Keratinocyte (primary cell): ENCODE data around the gene MUS81. TPM values are rescaled to one million over a fixed set of nuclear protein-coding genes. Genes with fewer than 3 reads are reported as not detected.
A peak's percentile ranks its signal among the peaks of the same experiment; 100 is the strongest.

ENCODE experiments used
- DNase-seq: peaks from one replicate; pipeline ENCODE4 v3.0.0-alpha.2; 2011; ENCODE audit warnings: low read depth, missing footprints, low spot score
- FAIRE-seq: peaks from 2 replicates; lab custom pipeline; 2011; peaks lifted over from hg19 to GRCh38; lab: Jason Lieb, UNC
- H2AFZ ChIP-seq: 2 replicates; pipeline ENCODE4 v1.6.0; 2012; ENCODE audit warnings: low read length, control low read depth, inconsistent platforms; ENCODE audit not compliant: control insufficient read depth
- H3K27ac ChIP-seq: 2 replicates; pipeline ENCODE4 v1.5.1; 2011; ENCODE audit warnings: low read length; ENCODE audit not compliant: control insufficient read depth, insufficient read depth
- H3K27me3 ChIP-seq: 3 replicates; pipeline ENCODE4 v1.6.0; 2011; ENCODE audit warnings: low read length; ENCODE audit not compliant: control insufficient read depth, insufficient read depth; ENCODE audit errors: extremely low read depth
- H3K36me3 ChIP-seq, 2 experiments: 2 replicates in 1 of 2; 3 replicates in 1 of 2; pipeline ENCODE4 v1.5.1; 2011; ENCODE audit warnings: low read length in 2 of 2, mild to moderate bottlenecking in 1 of 2; ENCODE audit not compliant: control insufficient read depth in 2 of 2, insufficient read depth in 2 of 2; ENCODE audit errors: extremely low read depth in 1 of 2
- H3K4me1 ChIP-seq: 3 replicates; pipeline ENCODE4 v1.5.1; 2011; ENCODE audit warnings: low read length; ENCODE audit not compliant: control insufficient read depth, insufficient read depth; ENCODE audit errors: extremely low read depth
- H3K4me2 ChIP-seq: 3 replicates; pipeline ENCODE4 v1.6.0; 2011; ENCODE audit warnings: low read depth, low read length; ENCODE audit not compliant: control insufficient read depth, insufficient read depth; ENCODE audit errors: extremely low read depth
- H3K4me3 ChIP-seq, 3 experiments: fragments of 200-600 bp in 1 of 3; sonication (generic) in 1 of 3; 2 replicates in 2 of 3; 3 replicates in 1 of 3; pipeline ENCODE4 v1.5.1; 2011 to 2016; ENCODE audit warnings: low read length in 3 of 3, mild to moderate bottlenecking in 3 of 3, control low read depth in 2 of 3, inconsistent platforms in 1 of 3, low read depth in 1 of 3, mixed read lengths in 1 of 3, mixed run types in 1 of 3, moderate library complexity in 1 of 3; ENCODE audit not compliant: control insufficient read depth in 2 of 3, insufficient read depth in 2 of 3; ENCODE audit errors: extremely low read depth in 1 of 3
- H3K79me2 ChIP-seq: 2 replicates; pipeline ENCODE4 v1.6.0; 2012; ENCODE audit warnings: low read length; ENCODE audit not compliant: control insufficient read depth, insufficient read depth
- H3K9ac ChIP-seq: 3 replicates; pipeline ENCODE4 v1.6.0; 2011; ENCODE audit warnings: low read length; ENCODE audit not compliant: control insufficient read depth, insufficient read depth; ENCODE audit errors: extremely low read depth
- H3K9me1 ChIP-seq: 3 replicates; pipeline ENCODE4 v1.6.0; 2011; ENCODE audit warnings: low read length; ENCODE audit not compliant: control insufficient read depth, insufficient read depth; ENCODE audit errors: extremely low read depth
- H3K9me3 ChIP-seq: 2 replicates; pipeline ENCODE4 v1.5.1; 2012; ENCODE audit warnings: low read depth, low read length; ENCODE audit not compliant: control insufficient read depth
- H4K20me1 ChIP-seq: 3 replicates; pipeline ENCODE4 v1.6.0; 2011; ENCODE audit warnings: low read length; ENCODE audit not compliant: control insufficient read depth, insufficient read depth; ENCODE audit errors: extremely low read depth
- EZH2 ChIP-seq: IDR thresholded peaks from one replicate; pipeline ENCODE4 v1.6.1; 2012; ENCODE audit warnings: inconsistent platforms, mild to moderate bottlenecking, low read length, moderate library complexity
- dilution Hi-C: fragments of 300-500 bp; cut with MboI; formaldehyde crosslinking; loops from one replicate; pipeline ENCODE4 v1.7.0; 2020; ENCODE audit warnings: low sequenced_read_pairs; ENCODE audit not compliant: extremely low pct_ligation_motif_present
- polyA plus RNA-seq, 5 experiments: library from polyadenylated mRNA; depleted of rRNA in 3 of 5; stranded (reverse) in 3 of 5; stranded (forward) in 1 of 5; unstranded in 1 of 5; fragments of >200 nt; gene quantifications; 1 replicate in 1 of 5; 2 replicates in 3 of 5; 3 replicates in 1 of 5; pipeline versions ENCODE4 v1.2.1 to v1.2.3, GENCODE V29; 2011 to 2012; ENCODE audit warnings: missing spikeins in 2 of 5, low read depth in 1 of 5, low replicate concordance in 1 of 5
- TF ChIP-seq, protein P1 (sequence below), 3 experiments: IDR thresholded peaks in 1 of 3; conservative IDR thresholded peaks in 1 of 3; optimal IDR thresholded peaks in 1 of 3; 2 replicates in 2 of 3; 3 replicates in 1 of 3; pipeline versions ENCODE3 to v1.5.1; 2011; ENCODE audit warnings: low read length in 3 of 3, mild to moderate bottlenecking in 3 of 3, moderate library complexity in 2 of 3, control low read depth in 1 of 3, inconsistent platforms in 1 of 3; ENCODE audit not compliant: insufficient read depth in 2 of 3; ENCODE audit errors: extremely low read depth in 1 of 3

MUS81 gene
- polyA plus RNA-seq, 1 donor (not counting 4 experiments of a cell fraction or from before 2014, with no cell fraction given), result 28.0 TPM

DNA sequence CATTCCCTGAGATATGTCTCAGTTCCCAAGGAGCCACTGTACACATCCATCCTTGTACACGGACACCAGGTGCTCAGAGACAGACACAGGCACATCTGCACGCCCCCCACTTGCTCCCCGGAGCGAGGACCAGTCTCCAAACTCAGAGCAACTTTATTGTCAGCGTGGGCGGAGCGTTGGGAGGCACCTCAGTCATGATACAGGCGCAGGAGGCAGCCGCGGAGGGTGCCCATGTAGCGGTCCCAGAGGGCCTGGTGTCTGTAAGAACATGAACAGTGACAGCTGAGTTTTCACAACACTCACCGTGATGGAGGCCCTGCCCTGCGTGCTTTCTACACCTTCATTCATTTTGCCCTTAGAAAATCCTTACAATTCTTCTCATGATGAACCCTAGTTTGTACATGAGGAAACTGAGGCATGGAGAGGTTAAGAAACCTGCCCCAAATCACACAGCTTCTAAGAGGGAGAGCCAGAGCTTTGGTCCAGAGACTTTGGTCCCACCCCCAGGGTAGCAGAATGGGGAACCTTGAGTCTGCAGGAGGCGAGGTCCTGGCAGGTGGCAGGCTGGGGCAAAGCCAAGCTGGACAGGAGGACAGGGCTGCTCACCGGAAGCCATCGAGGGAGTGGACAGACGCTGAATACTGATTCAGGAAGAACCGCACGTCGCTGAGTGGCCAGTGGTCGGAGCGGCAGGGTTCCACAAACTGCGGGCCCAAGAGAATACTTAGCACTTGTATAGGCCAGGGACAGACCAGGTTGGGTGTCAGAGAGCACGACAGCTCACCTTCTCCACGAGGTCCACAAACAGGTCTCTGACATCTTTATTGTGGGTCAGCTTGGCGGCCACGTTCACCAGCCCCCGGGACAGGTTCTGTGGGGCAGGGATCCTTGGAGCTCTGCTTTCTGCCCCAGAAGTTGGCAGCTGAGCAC lies 23.8 kb downstream of the MUS81 start:
- Histone ChIP-seq H3K36me3 (peaks cover 31 to 46% of the 10 kb centered on the region in 2 experiments), H2AFZ (no peak overlapping the region), H3K79me2 (peaks cover 17% of the 10 kb centered on the region), H3K4me2 (no peak overlapping the region), H4K20me1 (no peaks in the 10 kb centered on the region), H3K9me1 (no peaks in the 10 kb centered on the region), H3K27ac (no peak overlapping the region), H3K27me3 (no peaks in the 10 kb centered on the region), H3K9me3 (no peaks in the 10 kb centered on the region), H3K9ac (no peak overlapping the region), H3K4me1 (peaks cover 13% of the 10 kb centered on the region), H3K4me3 (no peak overlapping the region)
- TF ChIP-seq EZH2, result no peak
- TF ChIP-seq, protein P1, sequence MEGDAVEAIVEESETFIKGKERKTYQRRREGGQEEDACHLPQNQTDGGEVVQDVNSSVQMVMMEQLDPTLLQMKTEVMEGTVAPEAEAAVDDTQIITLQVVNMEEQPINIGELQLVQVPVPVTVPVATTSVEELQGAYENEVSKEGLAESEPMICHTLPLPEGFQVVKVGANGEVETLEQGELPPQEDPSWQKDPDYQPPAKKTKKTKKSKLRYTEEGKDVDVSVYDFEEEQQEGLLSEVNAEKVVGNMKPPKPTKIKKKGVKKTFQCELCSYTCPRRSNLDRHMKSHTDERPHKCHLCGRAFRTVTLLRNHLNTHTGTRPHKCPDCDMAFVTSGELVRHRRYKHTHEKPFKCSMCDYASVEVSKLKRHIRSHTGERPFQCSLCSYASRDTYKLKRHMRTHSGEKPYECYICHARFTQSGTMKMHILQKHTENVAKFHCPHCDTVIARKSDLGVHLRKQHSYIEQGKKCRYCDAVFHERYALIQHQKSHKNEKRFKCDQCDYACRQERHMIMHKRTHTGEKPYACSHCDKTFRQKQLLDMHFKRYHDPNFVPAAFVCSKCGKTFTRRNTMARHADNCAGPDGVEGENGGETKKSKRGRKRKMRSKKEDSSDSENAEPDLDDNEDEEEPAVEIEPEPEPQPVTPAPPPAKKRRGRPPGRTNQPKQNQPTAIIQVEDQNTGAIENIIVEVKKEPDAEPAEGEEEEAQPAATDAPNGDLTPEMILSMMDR (optimal IDR thresholded peaks at IDR 0.05 in 1 of 3, IDR thresholded peaks at IDR 0.05 in 1 of 3, conservative IDR thresholded peaks at IDR 0.05 in 1 of 3; ENCODE audit: extremely low read depth in 1 of 3, insufficient read depth in 2 of 3, low read length in 3 of 3), result no peak
- dilution Hi-C loops, result no loop called here
- FAIRE-seq (no peak), DNase-seq (no peak)

DNA sequence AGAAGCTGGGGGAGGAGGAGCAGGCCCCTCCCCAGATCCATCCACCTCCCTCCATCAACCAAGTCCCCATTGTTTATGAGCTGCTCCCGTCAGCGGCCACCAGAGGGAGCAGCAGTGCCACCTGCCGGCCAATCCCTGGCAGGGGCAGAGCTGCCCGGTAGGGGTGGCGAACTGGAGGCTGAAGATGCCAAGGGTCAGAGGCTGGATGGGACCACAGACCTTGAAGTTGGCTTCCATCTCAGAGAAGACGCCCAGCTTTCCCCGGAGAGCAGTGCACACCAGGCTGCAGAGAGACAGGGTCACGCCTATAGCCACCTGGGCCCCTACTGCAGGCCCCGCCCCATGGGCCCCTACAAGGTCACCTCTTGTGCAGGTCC lies 24.5 kb downstream of the MUS81 start:
- peaks cover 31 to 46% of the 10 kb centered on the region in 2 experiments for H3K36me3 ChIP-seq
- dilution Hi-C loops, result no loop called here
- DNase-seq (no peak), FAIRE-seq (no peak)
- peaks cover 18% of the 10 kb centered on the region for H3K4me1 ChIP-seq
- H3K27me3 ChIP-seq, result no peaks in the 10 kb centered on the region
- H3K79me2 ChIP-seq, result peaks cover 17% of the 10 kb centered on the region
- TF ChIP-seq, protein P1 (optimal IDR thresholded peaks at IDR 0.05 in 1 of 3, IDR thresholded peaks at IDR 0.05 in 1 of 3, conservative IDR thresholded peaks at IDR 0.05 in 1 of 3; ENCODE audit: extremely low read depth in 1 of 3, insufficient read depth in 2 of 3, low read length in 3 of 3), result peak; percentile 99 to 100 (median 99)
- TF ChIP-seq EZH2, result no peak
- no peak overlapping the region for H3K9ac ChIP-seq
- H3K4me2 ChIP-seq, result no peak overlapping the region
- H3K9me3 ChIP-seq, result no peaks in the 10 kb centered on the region
- no peaks in the 10 kb centered on the region for H3K9me1 ChIP-seq
- no peaks in the 10 kb centered on the region for H4K20me1 ChIP-seq
- no peak overlapping the region for H2AFZ ChIP-seq
- no peak overlapping the region for H3K27ac ChIP-seq
- no peak overlapping the region for H3K4me3 ChIP-seq
